AG10803 (cell line): ENCODE data around the gene FNTB.

Experiments
- DNase-seq: peaks from one replicate; pipeline ENCODE4 v3.0.0; 2010; ENCODE audit warnings: low read depth
- H3K4me3 ChIP-seq: 2 replicates; pipeline ENCODE4 v1.5.1; 2011; ENCODE audit warnings: mild to moderate bottlenecking, low read length, control low read depth
- TF ChIP-seq, protein P1 (sequence below): conservative IDR thresholded peaks from 2 replicates; pipeline ENCODE4 v1.5.1; 2011; ENCODE audit warnings: mild to moderate bottlenecking, low read length, control low read depth, inconsistent platforms

The FNTB gene

DNA sequence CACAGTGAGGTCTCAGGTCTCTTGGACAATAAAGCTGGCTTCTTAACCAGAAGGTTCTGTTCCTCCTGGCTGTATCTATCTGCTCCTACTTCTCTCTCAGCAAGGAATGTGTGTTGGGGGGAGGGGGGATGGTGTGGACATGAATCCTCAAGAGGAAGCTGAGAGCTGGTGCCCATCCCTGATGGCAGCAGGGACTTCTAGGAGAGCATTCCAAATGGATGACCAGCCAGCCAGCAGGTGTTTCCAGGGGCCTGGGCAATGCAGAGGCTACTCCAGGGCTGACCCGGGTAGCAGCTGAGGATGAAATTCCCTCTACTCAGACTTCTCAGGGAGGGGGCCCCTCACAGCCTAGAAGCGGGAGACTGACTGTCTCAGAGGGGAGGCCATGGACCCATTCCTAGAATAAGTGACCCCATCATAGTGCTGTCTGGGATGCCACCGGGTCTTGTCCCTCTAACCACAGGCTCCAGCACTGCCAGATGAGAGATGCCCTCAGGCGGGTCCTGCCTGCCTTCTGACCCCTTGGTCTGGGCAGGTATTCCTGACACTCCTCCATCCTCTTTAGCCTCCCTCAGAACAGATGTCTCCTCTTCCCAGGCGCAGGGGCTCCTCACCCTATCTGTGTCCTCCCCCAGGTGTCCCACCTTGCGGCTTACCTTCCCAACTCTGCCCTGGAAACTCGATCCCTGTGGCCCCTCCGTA, 15.8 kb upstream of the FNTB start:
- DNase-seq: peak; percentile 31
- H3K4me3 ChIP-seq: peak overlapping the region; percentile 71
- TF ChIP-seq, protein P1, sequence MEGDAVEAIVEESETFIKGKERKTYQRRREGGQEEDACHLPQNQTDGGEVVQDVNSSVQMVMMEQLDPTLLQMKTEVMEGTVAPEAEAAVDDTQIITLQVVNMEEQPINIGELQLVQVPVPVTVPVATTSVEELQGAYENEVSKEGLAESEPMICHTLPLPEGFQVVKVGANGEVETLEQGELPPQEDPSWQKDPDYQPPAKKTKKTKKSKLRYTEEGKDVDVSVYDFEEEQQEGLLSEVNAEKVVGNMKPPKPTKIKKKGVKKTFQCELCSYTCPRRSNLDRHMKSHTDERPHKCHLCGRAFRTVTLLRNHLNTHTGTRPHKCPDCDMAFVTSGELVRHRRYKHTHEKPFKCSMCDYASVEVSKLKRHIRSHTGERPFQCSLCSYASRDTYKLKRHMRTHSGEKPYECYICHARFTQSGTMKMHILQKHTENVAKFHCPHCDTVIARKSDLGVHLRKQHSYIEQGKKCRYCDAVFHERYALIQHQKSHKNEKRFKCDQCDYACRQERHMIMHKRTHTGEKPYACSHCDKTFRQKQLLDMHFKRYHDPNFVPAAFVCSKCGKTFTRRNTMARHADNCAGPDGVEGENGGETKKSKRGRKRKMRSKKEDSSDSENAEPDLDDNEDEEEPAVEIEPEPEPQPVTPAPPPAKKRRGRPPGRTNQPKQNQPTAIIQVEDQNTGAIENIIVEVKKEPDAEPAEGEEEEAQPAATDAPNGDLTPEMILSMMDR: no peak

DNA sequence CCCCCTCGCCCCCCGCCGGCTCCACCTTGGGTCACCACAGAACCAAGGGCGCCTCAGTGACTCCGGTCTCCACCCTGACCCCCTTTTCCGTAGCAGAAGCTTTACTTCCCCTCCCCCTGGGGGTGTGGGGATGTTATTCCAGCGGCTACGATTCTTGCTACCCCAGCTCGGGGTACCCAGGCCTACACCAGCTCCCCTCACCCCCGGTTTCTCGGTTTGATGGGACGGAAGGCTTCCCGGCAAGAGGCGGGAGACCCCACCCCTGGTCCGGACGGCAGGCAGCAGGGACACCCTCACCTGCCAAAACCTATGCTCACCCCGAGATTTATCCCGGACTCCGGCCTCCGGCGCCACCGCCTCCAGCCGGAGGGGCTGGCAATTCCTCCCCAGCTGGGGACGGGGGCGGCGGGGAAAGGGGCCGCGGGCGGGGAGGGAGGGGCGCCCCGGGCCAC, 15.2 kb upstream of the FNTB start:
- H3K4me3 ChIP-seq: peak overlapping the region; percentile 71
- TF ChIP-seq, protein P1: no peak
- no peak for DNase-seq

DNA sequence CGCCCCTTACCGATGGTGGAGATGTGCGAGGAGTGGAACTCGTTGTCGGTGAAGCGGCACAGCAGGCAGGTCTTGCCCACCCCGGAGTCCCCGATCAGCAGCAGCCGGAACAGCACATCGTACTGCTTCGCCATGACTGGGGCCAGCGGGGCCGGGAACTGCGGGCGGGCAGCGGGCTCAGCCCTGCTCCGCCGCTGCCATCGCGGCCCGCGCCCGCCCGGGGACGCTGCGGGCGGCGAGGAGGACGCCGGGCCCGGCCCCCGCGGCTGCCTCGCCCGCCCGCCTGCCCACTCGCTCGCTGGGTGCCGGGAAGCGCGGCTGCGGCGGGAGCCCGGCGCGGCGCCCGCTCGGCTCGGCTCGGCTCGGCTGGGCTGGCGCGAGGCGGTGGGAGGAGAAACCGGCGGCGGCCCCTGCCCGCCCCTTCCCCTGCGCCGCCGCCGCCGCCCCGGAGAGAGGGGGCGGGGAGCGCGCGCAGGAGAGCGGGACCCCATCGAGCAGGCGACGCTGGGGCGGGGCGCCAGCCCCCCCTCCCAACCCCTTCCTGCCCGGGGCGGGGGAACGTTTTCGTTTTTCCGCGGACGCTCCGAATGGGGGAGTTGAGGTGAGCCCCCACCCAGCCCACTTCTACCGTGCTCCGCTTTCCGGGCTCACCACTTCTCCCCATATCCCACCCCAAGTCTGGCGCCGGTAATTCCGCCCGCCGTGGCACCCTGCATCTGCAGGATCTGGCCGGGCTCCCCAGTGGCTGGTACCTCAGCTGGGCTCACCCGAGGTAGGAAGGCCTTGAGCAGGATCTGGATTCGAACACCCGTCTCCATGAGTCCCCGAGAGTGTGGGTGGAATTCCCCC, 14.5 kb upstream of the FNTB start, which contains the start of gene RAB15:
Gene RAB15, minus strand, starts transcription at position 394 of the 849 bp plus-strand sequence. Its CDS starts 260 bp downstream, at position 134.
- peak; percentile 22 for DNase-seq
- TF ChIP-seq, protein P1: no peak
- H3K4me3 ChIP-seq: peak within 1 kb of the TSS; percentile 71

GRCh38 chr14:64973026-64973442, 13.7 kb upstream of the FNTB start:
- H3K4me3 ChIP-seq: 0 out of 2 replicates have a peak overlapping the region, but pooled peaks have one; percentile 7
- DNase-seq: no peak
- TF ChIP-seq, protein P1: no peak

- DNase-seq: no peak
- TF ChIP-seq, protein P1: no peak
- H3K4me3 ChIP-seq: no peak overlapping the region
Observed at GRCh38 chr14:64973826-64974225, 12.9 kb upstream of the FNTB start.

DNA sequence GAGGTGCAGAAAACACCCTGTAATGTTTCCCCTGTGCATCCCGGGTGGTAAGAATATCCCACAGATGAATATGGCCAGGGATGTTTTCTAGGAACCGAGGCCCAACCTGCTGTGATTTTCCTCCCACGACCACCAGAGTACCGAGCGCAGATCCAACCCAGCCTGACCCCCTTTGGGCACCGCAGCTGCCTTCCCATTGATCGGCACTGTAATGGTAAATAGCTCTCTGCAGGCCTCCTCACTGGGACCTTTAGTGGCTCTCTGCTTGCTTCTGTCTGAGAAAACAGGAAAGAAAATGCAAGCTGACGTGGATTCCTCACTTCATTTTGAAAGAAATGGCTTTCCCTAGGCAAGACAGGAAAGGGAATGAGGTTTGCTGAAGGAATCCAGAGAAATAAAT, 12.1 kb upstream of the FNTB start:
- no peak for DNase-seq
- TF ChIP-seq, protein P1: no peak
- H3K4me3 ChIP-seq: no peak overlapping the region
